ENCODE measurements around the gene TJP3. TPM values are rescaled to one million over a fixed set of nuclear protein-coding genes. Genes with fewer than 3 reads are reported as not detected.

TJP3 gene
- total RNA-seq, 4 donors from 2014 or later: 93.3 to 364 (median 286) TPM

DNA sequence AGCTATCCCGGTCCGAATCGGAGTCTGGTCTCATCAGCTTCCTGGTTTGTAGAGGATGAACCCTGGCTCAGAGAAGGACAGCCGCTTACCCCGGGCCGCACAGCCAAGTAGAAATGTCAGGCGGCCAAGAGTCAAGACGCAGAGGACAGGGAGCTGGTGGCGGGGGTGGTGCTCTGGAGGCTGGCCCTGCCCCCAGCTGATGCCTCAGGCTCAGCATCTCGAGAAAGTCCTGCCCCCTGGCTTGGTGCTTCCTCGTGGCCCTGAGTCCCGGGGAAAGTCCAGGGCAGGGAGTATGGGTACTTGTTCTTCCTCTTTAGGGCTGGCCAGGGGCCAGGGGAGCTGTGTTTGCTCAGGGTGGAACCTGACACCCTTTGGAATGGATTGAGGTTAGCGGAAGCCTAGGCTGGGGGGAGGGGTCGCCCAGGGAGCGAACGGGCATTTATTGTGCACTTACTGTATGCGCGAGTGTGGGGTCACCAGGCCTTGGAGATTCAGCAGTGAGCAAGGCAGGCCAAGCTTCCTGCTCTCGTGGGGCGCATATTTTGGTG is 2.2 kb downstream of the TJP3 start:
- Histone ChIP-seq H3K4me3 (peak overlapping the region in 2 of 4 donors; percentile 61 to 84), H3K27me3 (no peaks in the 10 kb centered on the region), H3K9me3 (no peaks in the 10 kb centered on the region), H3K36me3 (no peaks in the 10 kb centered on the region), H3K27ac (peak overlapping the region in 3 of 4 donors; percentile 85 to 99 (median 96)), H3K4me1 (peaks cover 0 to 26% (median 2%) of the 10 kb centered on the region in 4 donors)
- peak in 2 of 3 donors; percentile 95 for DNase-seq
- TF ChIP-seq POLR2A (IDR thresholded peaks at IDR 0.05): peak; percentile 24 to 65
- TF ChIP-seq, protein P1, sequence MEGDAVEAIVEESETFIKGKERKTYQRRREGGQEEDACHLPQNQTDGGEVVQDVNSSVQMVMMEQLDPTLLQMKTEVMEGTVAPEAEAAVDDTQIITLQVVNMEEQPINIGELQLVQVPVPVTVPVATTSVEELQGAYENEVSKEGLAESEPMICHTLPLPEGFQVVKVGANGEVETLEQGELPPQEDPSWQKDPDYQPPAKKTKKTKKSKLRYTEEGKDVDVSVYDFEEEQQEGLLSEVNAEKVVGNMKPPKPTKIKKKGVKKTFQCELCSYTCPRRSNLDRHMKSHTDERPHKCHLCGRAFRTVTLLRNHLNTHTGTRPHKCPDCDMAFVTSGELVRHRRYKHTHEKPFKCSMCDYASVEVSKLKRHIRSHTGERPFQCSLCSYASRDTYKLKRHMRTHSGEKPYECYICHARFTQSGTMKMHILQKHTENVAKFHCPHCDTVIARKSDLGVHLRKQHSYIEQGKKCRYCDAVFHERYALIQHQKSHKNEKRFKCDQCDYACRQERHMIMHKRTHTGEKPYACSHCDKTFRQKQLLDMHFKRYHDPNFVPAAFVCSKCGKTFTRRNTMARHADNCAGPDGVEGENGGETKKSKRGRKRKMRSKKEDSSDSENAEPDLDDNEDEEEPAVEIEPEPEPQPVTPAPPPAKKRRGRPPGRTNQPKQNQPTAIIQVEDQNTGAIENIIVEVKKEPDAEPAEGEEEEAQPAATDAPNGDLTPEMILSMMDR (IDR thresholded peaks at IDR 0.05): peak in 1 of 6 experiments; percentile 18

DNA sequence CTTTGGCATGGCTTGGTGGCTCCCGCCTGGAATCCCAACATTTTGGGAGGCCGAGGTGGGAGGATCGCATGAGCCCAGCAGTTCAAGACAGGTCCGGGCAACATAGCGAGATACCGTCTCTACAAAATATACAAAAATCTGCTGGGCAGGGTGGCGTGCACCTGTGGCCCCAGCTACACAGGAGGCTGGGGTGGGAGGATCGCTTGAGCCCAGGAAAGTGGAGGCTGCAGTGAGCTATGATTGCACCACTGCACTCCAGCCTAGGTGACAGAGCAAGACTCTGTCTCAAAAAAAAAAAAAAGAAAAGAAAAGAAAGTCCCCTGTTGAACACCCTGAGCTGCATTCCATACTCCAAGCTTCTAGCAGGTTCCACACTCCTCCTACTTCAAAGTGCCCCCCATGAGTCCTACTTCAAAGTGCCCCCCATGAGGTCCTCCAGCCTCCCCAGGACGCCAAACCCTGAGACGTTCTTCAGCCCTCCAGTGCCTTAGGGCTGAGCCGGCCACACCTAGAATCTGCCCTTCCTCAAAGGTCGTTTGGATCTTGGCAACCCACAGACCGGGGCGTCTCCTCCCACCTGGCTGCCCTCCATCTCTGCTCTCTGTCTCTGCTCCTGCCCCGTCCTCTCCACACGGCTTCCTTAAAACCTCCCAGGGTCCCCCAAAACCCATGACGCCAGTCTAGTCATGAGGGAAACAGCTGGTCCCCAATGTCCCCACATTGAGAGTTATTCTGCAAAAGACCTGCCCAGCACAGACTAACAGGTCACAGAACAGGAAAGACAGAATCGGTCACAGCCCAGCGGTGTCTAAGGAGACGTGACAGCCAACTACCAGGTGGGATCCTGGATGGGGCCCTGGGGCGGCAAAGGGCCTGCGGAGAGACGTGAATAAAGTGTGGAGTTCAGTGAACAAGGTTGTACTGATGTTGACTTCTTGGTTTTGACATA is 4.8 kb downstream of the TJP3 start:
- Histone ChIP-seq H3K36me3 (no peaks in the 10 kb centered on the region), H3K4me3 (peak overlapping the region in 2 of 4 donors; percentile 28 to 30), H3K9me3 (no peaks in the 10 kb centered on the region), H3K4me1 (peaks cover 0 to 29% (median 2%) of the 10 kb centered on the region in 4 donors), H3K27me3 (no peaks in the 10 kb centered on the region), H3K27ac (peak overlapping the region in 3 of 4 donors; percentile 63 to 83 (median 79))
- DNase-seq: peak in 2 of 3 donors; percentile 75 to 84
- TF ChIP-seq, protein P1 (IDR thresholded peaks at IDR 0.05): no peak
- peak in 1 of 2 donors; percentile 57 for TF ChIP-seq POLR2A (IDR thresholded peaks at IDR 0.05)

DNA sequence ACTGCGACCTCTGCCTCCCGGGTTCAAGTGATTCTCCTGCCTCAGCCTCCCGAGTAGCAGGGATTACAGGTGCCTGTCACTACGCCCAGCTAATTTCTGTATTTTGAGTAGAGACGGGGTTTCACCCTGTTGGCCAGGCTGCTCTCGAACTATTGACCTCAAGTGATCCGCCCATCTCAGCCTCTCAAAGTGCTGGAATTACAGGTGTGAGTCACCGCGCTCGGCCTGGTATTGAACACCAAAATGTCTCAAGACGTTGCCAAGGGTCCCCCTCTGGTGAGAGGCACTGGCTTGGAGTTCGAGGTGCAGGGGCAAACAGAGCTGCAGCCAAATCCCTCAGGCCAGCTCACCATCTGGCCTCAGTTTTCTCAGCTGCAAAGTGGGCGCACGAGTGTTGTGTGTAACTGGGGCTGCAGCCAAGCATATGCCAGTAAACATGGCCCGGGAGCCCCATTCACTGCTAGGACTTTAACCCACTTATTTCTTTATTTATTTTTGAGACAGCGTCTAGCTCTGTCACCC is 8.0 kb downstream of the TJP3 start:
- DNase-seq: peak in 1 of 3 donors; percentile 62
- H3K27ac ChIP-seq: peak overlapping the region in 2 of 4 donors; percentile 61 to 71
- H3K9me3 ChIP-seq: no peaks in the 10 kb centered on the region
- TF ChIP-seq, protein P1 (IDR thresholded peaks at IDR 0.05): no peak
- TF ChIP-seq POLR2A (IDR thresholded peaks at IDR 0.05): no peak
- H3K36me3 ChIP-seq: no peaks in the 10 kb centered on the region
- H3K4me3 ChIP-seq: no peak overlapping the region
- H3K27me3 ChIP-seq: no peaks in the 10 kb centered on the region
- peaks cover 0 to 45% (median 3%) of the 10 kb centered on the region in 4 donors for H3K4me1 ChIP-seq

- no peak for TF ChIP-seq POLR2A (IDR thresholded peaks at IDR 0.05)
- TF ChIP-seq, protein P1 (IDR thresholded peaks at IDR 0.05): no peak
- H3K9me3 ChIP-seq: no peaks in the 10 kb centered on the region
- H3K27ac ChIP-seq: peak overlapping the region in 3 of 4 donors; percentile 82 to 93 (median 90)
- H3K4me1 ChIP-seq: peaks cover 0 to 34% (median 9%) of the 10 kb centered on the region in 4 donors
- H3K27me3 ChIP-seq: peaks cover 0 to 8% of the 10 kb centered on the region in 2 donors
- peak overlapping the region in 1 of 4 donors; percentile 27 for H3K4me3 ChIP-seq
- no peak for DNase-seq
- H3K36me3 ChIP-seq: no peaks in the 10 kb centered on the region
Observed at GRCh38 chr19:3719868-3720267, 11.7 kb downstream of the TJP3 start.

- Histone ChIP-seq H3K4me3 (peak overlapping the region in 2 of 4 donors; percentile 27 to 72), H3K4me1 (peaks cover 0 to 39% (median 9%) of the 10 kb centered on the region in 4 donors), H3K27me3 (peaks cover 0 to 8% of the 10 kb centered on the region in 2 donors), H3K27ac (peak overlapping the region in 3 of 4 donors; percentile 82 to 93 (median 90)), H3K9me3 (no peaks in the 10 kb centered on the region), H3K36me3 (no peaks in the 10 kb centered on the region)
- DNase-seq: peak in 2 of 3 donors; percentile 94
- TF ChIP-seq, protein P1 (IDR thresholded peaks at IDR 0.05): peak in 1 of 6 experiments; percentile 13
- peak; percentile 46 to 62 for TF ChIP-seq POLR2A (IDR thresholded peaks at IDR 0.05)
Observed at GRCh38 chr19:3720349-3720917, 12.2 kb downstream of the TJP3 start.
